ENCODE measurements around the gene AGO4.
"Not testable (repeated sequence)": the region's sequence is repeated elsewhere in the genome, so short reads cannot be mapped to it uniquely, and the experiment has no call there.

AGO4 gene

DNA sequence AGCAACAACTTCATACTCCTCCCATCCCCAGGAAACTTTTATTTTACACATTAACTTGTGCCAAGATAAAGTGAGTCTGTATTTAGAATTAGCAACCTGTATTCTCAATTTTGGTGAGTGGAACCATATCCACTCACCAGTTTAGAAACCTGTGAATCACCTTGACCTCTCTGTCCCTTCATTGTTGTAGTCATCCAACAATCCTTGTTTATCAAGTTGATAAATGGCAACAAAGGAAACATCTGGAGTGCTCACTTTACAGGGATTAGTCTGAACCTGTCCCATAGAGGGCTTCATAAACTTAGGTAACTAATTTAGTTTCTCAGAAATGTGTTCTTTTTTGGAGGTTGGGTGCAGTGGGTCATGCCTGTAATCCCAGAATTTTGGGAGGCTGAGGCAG lies 34.1 kb upstream of the AGO4 start:
- ChIA-PET POLR2A (ENCODE audit: low non-redundant PET) (no interaction called here), CTCF (interaction anchor here (0.7 kb wide), 2 partner anchors 45 to 209 kb away, joined by 3 to 4 read pairs; no protein-coding TSS in a partner anchor)
- no peak for TF ChIP-seq CTCF (conservative IDR thresholded peaks at IDR 0.05; ENCODE audit: low read depth)
- DNase-seq (ENCODE audit: low spot score) = no peak
- H3K27ac ChIP-seq = no peak overlapping the region

- CTCF ChIA-PET = interaction anchor here (0.7 kb wide), 1 partner anchor 236 kb away, joined by 6 read pairs; no protein-coding TSS in a partner anchor
- DNase-seq (ENCODE audit: low spot score); POLR2A ChIA-PET (ENCODE audit: low non-redundant PET); H3K27ac ChIP-seq: not testable (repeated sequence)
Observed at GRCh38 chr1:35776172-35776571, 31.6 kb upstream of the AGO4 start.

DNA sequence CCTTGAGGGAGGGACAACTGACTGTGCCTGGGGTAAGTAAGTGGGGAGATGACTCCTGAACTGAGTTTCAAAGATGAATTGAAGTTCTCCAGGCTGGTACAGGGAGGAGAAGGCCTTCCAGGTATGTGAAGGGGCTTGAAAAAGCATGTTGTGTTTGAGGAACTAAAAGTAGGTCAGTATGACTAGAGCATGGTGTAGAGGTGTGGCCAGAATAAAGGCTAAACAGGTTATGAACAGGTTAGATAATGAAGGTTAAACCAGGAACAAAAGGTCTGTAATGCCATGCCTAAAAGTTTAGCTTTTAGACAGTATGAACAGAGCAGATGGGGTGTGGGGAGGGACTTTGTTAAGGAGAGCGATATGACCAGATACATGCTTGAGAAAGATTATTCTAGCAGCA lies 30.7 kb upstream of the AGO4 start:
- ChIA-PET CTCF (no interaction called here), POLR2A (ENCODE audit: low non-redundant PET) (no interaction called here)
- TF ChIP-seq CTCF (conservative IDR thresholded peaks at IDR 0.05; ENCODE audit: low read depth) = no peak
- H3K27ac ChIP-seq = no peak overlapping the region
- DNase-seq (ENCODE audit: low spot score) = no peak

GRCh38 chr1:35783055-35783583 lies 24.7 kb upstream of the AGO4 start:
- ChIA-PET POLR2A (ENCODE audit: low non-redundant PET) (no interaction called here), CTCF (interaction anchor here (0.6 to 0.7 kb wide), 2 partner anchors 45 to 83 kb away, joined by 3 read pairs; no protein-coding TSS in a partner anchor)
- TF ChIP-seq CTCF (conservative IDR thresholded peaks at IDR 0.05; ENCODE audit: low read depth) = no peak
- no peak for DNase-seq (ENCODE audit: low spot score)
- no peak overlapping the region for H3K27ac ChIP-seq

GRCh38 chr1:35784364-35784763 lies 23.5 kb upstream of the AGO4 start:
- DNase-seq (ENCODE audit: low spot score); CTCF ChIA-PET; H3K27ac ChIP-seq; POLR2A ChIA-PET (ENCODE audit: low non-redundant PET): not testable (repeated sequence)

DNA sequence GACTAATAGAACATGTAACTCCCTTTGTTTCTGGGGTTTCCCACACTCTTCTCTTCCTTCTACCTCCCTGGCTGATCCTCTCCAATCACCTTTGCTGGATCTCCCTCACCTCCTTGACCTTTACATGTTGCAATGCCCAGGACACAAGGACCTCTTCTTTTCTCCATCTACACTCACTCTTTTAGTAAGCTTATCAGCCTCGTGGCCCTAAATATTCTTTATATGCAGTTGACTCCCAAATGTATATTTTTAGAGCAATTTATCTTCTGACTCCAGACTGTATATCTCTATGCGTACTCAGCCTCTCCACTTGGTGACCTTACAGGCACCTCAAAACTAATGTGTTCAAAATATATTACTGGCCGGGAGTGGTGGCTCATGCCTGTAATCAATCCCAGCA lies 19.7 kb upstream of the AGO4 start:
- ChIA-PET CTCF (no interaction called here), POLR2A (ENCODE audit: low non-redundant PET) (no interaction called here)
- H3K27ac ChIP-seq = no peak overlapping the region
- no peak for TF ChIP-seq CTCF (conservative IDR thresholded peaks at IDR 0.05; ENCODE audit: low read depth)
- no peak for DNase-seq (ENCODE audit: low spot score)

- TF ChIP-seq CTCF (conservative IDR thresholded peaks at IDR 0.05; ENCODE audit: low read depth) = no peak
- CTCF ChIA-PET = interaction anchor here (0.6 kb wide), 1 partner anchor 27 kb away, joined by 4 read pairs; no protein-coding TSS in a partner anchor
- POLR2A ChIA-PET (ENCODE audit: low non-redundant PET) = no interaction called here
- no peak overlapping the region for H3K27ac ChIP-seq
- DNase-seq (ENCODE audit: low spot score) = no peak
Observed at GRCh38 chr1:35790670-35791069, 17.1 kb upstream of the AGO4 start.

DNA sequence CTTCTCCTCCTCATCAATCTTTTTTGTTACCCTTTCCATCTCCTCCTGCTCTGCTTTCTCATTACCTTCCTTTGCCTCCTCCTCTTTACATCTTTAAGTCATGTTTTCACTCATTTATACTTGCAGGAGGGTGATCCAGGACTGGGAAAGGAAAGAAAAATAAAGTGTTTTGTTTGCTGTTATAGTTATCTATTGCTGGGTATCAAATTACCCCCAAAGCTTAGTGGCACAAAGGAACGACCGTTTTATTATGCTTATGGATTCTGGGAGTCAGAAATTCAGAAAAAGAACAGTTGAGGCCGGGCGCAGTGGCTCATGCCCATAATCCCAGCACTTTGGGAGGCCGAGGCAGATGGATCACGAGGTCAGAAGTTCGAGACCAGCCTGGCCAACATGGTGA lies 12.5 kb upstream of the AGO4 start:
- ChIA-PET POLR2A (ENCODE audit: low non-redundant PET) (no interaction called here), CTCF (interaction anchor here (0.7 kb wide), 1 partner anchor 290 kb away, joined by 3 read pairs; no protein-coding TSS in a partner anchor)
- TF ChIP-seq CTCF (conservative IDR thresholded peaks at IDR 0.05; ENCODE audit: low read depth) = no peak
- H3K27ac ChIP-seq = no peak overlapping the region
- no peak for DNase-seq (ENCODE audit: low spot score)

Measured in RWPE1 (cell line).